OCI-LY7 (cell line): ENCODE measurements around the gene RPUSD1.

Source experiments
- EZH2phosphoT487 ChIP-seq: fragments of 200-600 bp; sonication (generic); IDR thresholded peaks from 2 replicates; pipeline ENCODE4 v1.6.1; 2018; ENCODE audit warnings: low read depth, borderline replicate concordance, mild to moderate bottlenecking, mixed run types, antibody characterized with exemption, low read length, moderate library complexity, mixed read lengths
- TF ChIP-seq, protein P1 (sequence below): fragments of 200-600 bp; sonication (generic); conservative IDR thresholded peaks from 2 replicates; pipeline ENCODE4 v1.5.1; 2014; ENCODE audit warnings: mild to moderate bottlenecking, antibody characterized with exemption, low read length, moderate library complexity, mixed read lengths

- TF ChIP-seq, protein P1, sequence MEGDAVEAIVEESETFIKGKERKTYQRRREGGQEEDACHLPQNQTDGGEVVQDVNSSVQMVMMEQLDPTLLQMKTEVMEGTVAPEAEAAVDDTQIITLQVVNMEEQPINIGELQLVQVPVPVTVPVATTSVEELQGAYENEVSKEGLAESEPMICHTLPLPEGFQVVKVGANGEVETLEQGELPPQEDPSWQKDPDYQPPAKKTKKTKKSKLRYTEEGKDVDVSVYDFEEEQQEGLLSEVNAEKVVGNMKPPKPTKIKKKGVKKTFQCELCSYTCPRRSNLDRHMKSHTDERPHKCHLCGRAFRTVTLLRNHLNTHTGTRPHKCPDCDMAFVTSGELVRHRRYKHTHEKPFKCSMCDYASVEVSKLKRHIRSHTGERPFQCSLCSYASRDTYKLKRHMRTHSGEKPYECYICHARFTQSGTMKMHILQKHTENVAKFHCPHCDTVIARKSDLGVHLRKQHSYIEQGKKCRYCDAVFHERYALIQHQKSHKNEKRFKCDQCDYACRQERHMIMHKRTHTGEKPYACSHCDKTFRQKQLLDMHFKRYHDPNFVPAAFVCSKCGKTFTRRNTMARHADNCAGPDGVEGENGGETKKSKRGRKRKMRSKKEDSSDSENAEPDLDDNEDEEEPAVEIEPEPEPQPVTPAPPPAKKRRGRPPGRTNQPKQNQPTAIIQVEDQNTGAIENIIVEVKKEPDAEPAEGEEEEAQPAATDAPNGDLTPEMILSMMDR = no peak
- no peak for TF ChIP-seq EZH2phosphoT487
These were observed 30.0 kb upstream of the RPUSD1 start for GRCh38 chr16:818132-818531.
